H1 (cell line): ENCODE data around the gene MKKS. TPM values are rescaled to one million over a fixed set of nuclear protein-coding genes. Genes with fewer than 3 reads are reported as not detected.

Experiments used
- CTCF ChIA-PET: fragments of 300-600 bp; sonication (Branson Sonifier 250); formaldehyde crosslinking; loops from one replicate; lab custom pipeline; 2021; ENCODE audit not compliant: partially characterized antibody; lab: Charles Lee
- POLR2A ChIA-PET: fragments of 300-600 bp; sonication (Branson Sonifier 250); formaldehyde crosslinking; loops from one replicate; lab custom pipeline; 2021; ENCODE audit warnings: inconsistent platforms; ENCODE audit not compliant: partially characterized antibody; lab: Charles Lee
- DNase-seq, 2 experiments: peaks; one replicate each; pipeline versions ENCODE4 v3.0.0 to v3.0.0-alpha.2; 2010 to 2022; ENCODE audit warnings: low spot score in 2 of 2, low read depth in 1 of 2, mixed read lengths in 1 of 2
- FAIRE-seq: peaks from 2 replicates; lab custom pipeline; 2011; peaks lifted over from hg19 to GRCh38; lab: Jason Lieb, UNC
- H2AFZ ChIP-seq: 2 replicates; pipeline ENCODE4 v1.8.1; 2012; ENCODE audit warnings: low read length, inconsistent platforms
- H2AK5ac ChIP-seq: 2 replicates; pipeline ENCODE4 v1.6.1; 2013; ENCODE audit warnings: low read depth, low read length
- H2BK120ac ChIP-seq: replicated peaks from 2 replicates; pipeline ENCODE3; 2013; ENCODE audit warnings: low read depth, low read length, inconsistent platforms
- H2BK12ac ChIP-seq: 2 replicates; pipeline ENCODE4 v1.6.1; 2013; ENCODE audit warnings: low read depth, low read length
- H2BK15ac ChIP-seq: 2 replicates; pipeline ENCODE4 v1.6.1; 2013; ENCODE audit warnings: low read length
- H2BK20ac ChIP-seq: 2 replicates; pipeline ENCODE4 v1.6.1; 2013; ENCODE audit warnings: low read length
- H2BK5ac ChIP-seq: 2 replicates; pipeline ENCODE4 v1.6.1; 2013; ENCODE audit warnings: low read depth, low read length
- H3K14ac ChIP-seq: 2 replicates; pipeline ENCODE4 v1.6.1; 2013; ENCODE audit warnings: inconsistent platforms; ENCODE audit not compliant: insufficient read length
- H3K18ac ChIP-seq: 2 replicates; pipeline ENCODE4 v1.6.1; 2013; ENCODE audit warnings: low read length; ENCODE audit errors: extremely low read depth
- H3K23ac ChIP-seq: 2 replicates; pipeline ENCODE4 v1.6.1; 2013; ENCODE audit warnings: inconsistent platforms; ENCODE audit not compliant: insufficient read length
- H3K23me2 ChIP-seq: 2 replicates; pipeline ENCODE4 v1.6.1; 2013; ENCODE audit warnings: low read depth, low read length
- H3K27ac ChIP-seq: 2 replicates; pipeline ENCODE4 v1.6.1; 2011; ENCODE audit warnings: low read depth, low read length, inconsistent platforms
- H3K27me3 ChIP-seq, 4 experiments: replicated peaks in 1 of 4; 1 replicate in 1 of 4; 2 replicates in 3 of 4; pipeline versions ENCODE4 v1.6.1 to v1.8.1; 2011 to 2013; ENCODE audit warnings: low read length in 3 of 4, mild to moderate bottlenecking in 3 of 4, inconsistent platforms in 2 of 4, mixed read lengths in 2 of 4, moderate library complexity in 1 of 4; ENCODE audit not compliant: control insufficient read depth in 3 of 4, insufficient read depth in 3 of 4; ENCODE audit errors: extremely low read depth in 1 of 4
- H3K36me3 ChIP-seq, 4 experiments: 2 replicates each; pipeline versions ENCODE4 v1.6.1 to v1.8.1; 2011 to 2013; ENCODE audit warnings: mild to moderate bottlenecking in 4 of 4, low read length in 3 of 4, moderate library complexity in 2 of 4, control low read depth in 1 of 4, inconsistent platforms in 1 of 4; ENCODE audit not compliant: insufficient read depth in 4 of 4, control insufficient read depth in 2 of 4
- H3K4ac ChIP-seq: replicated peaks from 2 replicates; pipeline ENCODE3; 2013; ENCODE audit warnings: low read length, low read depth, mixed read lengths, inconsistent platforms; ENCODE audit not compliant: insufficient read length
- H3K4me1 ChIP-seq, 4 experiments: replicated peaks in 1 of 4; 1 replicate in 1 of 4; 2 replicates in 3 of 4; pipeline versions ENCODE4 v1.6.1 to v1.8.1; 2011 to 2013; ENCODE audit warnings: low read length in 3 of 4, inconsistent platforms in 2 of 4, mixed read lengths in 1 of 4; ENCODE audit not compliant: insufficient read depth in 4 of 4, control insufficient read depth in 3 of 4
- H3K4me2 ChIP-seq, 2 experiments: 2 replicates each; pipeline versions ENCODE4 v1.6.1 to v1.8.1; 2011 to 2013; ENCODE audit warnings: low read depth in 2 of 2, low read length in 2 of 2, control low read depth in 1 of 2, inconsistent platforms in 1 of 2, mild to moderate bottlenecking in 1 of 2; ENCODE audit not compliant: insufficient read depth in 1 of 2
- H3K4me3 ChIP-seq, 4 experiments: fragments of 200-600, 300-600 bp in 1 of 4; sonication (generic), shearing (Covaris generic), sonication (Bioruptor Twin) in 1 of 4; 2 replicates each; pipeline versions ENCODE4 v1.5.1 to v1.8.1; 2011 to 2016; ENCODE audit warnings: low read length in 4 of 4, low read depth in 3 of 4, control low read depth in 2 of 4, inconsistent platforms in 2 of 4, mild to moderate bottlenecking in 2 of 4, mixed read lengths in 1 of 4, moderate library complexity in 1 of 4; ENCODE audit not compliant: insufficient read depth in 2 of 4; ENCODE audit errors: extremely low read depth in 1 of 4
- H3K56ac ChIP-seq: replicated peaks from 2 replicates; pipeline ENCODE3; 2013; ENCODE audit warnings: low read depth, mild to moderate bottlenecking, mixed read lengths, low read length, inconsistent platforms; ENCODE audit not compliant: insufficient read length
- H3K79me1 ChIP-seq: 2 replicates; pipeline ENCODE4 v1.6.1; 2013; ENCODE audit warnings: low read depth, low read length, control low read depth
- H3K79me2 ChIP-seq, 2 experiments: 2 replicates each; pipeline versions ENCODE4 v1.6.1 to v1.8.1; 2012 to 2013; ENCODE audit warnings: low read length in 2 of 2, mild to moderate bottlenecking in 2 of 2, inconsistent platforms in 1 of 2; ENCODE audit not compliant: insufficient read depth in 2 of 2, control insufficient read depth in 1 of 2
- H3K9ac ChIP-seq, 4 experiments: replicated peaks in 1 of 4; 1 replicate in 1 of 4; 2 replicates in 3 of 4; pipeline versions ENCODE4 v1.6.1 to v1.8.1; 2011 to 2013; ENCODE audit warnings: low read depth in 3 of 4, low read length in 3 of 4, control low read depth in 2 of 4, mild to moderate bottlenecking in 2 of 4, moderate library complexity in 2 of 4, inconsistent platforms in 1 of 4; ENCODE audit errors: extremely low read depth in 1 of 4
- H3K9me3 ChIP-seq, 2 experiments: 2 replicates each; pipeline versions ENCODE4 v1.6.1 to v1.8.1; 2012 to 2013; ENCODE audit warnings: mild to moderate bottlenecking in 2 of 2, moderate library complexity in 2 of 2, control low read depth in 1 of 2, inconsistent platforms in 1 of 2, low read depth in 1 of 2, low read length in 1 of 2, mixed read lengths in 1 of 2; ENCODE audit not compliant: insufficient read depth in 2 of 2
- H4K20me1 ChIP-seq, 2 experiments: replicated peaks in 1 of 2; 2 replicates each; pipeline versions ENCODE3 to v1.8.1; 2011 to 2013; ENCODE audit warnings: inconsistent platforms in 2 of 2, low read length in 2 of 2, mild to moderate bottlenecking in 1 of 2; ENCODE audit not compliant: insufficient read depth in 2 of 2, control insufficient read depth in 1 of 2
- H4K5ac ChIP-seq: 2 replicates; pipeline ENCODE4 v1.6.1; 2013; ENCODE audit warnings: low read length, low read depth, mixed read lengths, inconsistent platforms; ENCODE audit not compliant: insufficient read length
- H4K8ac ChIP-seq: 2 replicates; pipeline ENCODE4 v1.8.0; 2013; ENCODE audit warnings: mild to moderate bottlenecking, moderate library complexity, low read length, inconsistent platforms; ENCODE audit not compliant: insufficient read depth; ENCODE audit errors: extremely low read depth
- H4K91ac ChIP-seq: replicated peaks from 2 replicates; pipeline ENCODE3; 2013; ENCODE audit warnings: low read length, mixed read lengths, inconsistent platforms; ENCODE audit not compliant: insufficient read length
- POLR2A ChIP-seq, 2 experiments: IDR thresholded peaks; 1 replicate in 1 of 2; 2 replicates in 1 of 2; pipeline ENCODE4 v1.6.1; 2011; ENCODE audit warnings: low read depth in 2 of 2, low read length in 2 of 2, mild to moderate bottlenecking in 2 of 2; ENCODE audit errors: control extremely low read depth in 1 of 2
- RXRA ChIP-seq: IDR thresholded peaks from 2 replicates; pipeline ENCODE4 v1.6.1; 2011; ENCODE audit warnings: low read depth, mild to moderate bottlenecking, low read length, moderate library complexity; ENCODE audit not compliant: insufficient read depth
- WGBS, 2 experiments: shearing (Covaris generic) in 1 of 2; methylation state at CpG; one replicate each; pipeline versions ENCODE4 v1.1.6 to v1.1.7; 2013 to 2015; ENCODE audit warnings: low lambda C conversion rate in 2 of 2, mixed read lengths in 2 of 2, inconsistent platforms in 1 of 2, low coverage in 1 of 2, missing lambda C conversion rate in 1 of 2; ENCODE audit not compliant: insufficient replicate concordance in 2 of 2, insufficient coverage in 1 of 2, insufficient read length in 1 of 2; ENCODE audit errors: extremely low coverage in 1 of 2, missing lambda C conversion rate in 1 of 2; 5-methylcytosine and 5-hydroxymethylcytosine counted together
- polyA plus RNA-seq, 7 experiments: library from polyadenylated mRNA; depleted of rRNA in 3 of 7; stranded (reverse) in 5 of 7; unstranded in 2 of 7; fragments of >200 nt in 5 of 7; fragments of 200-250 nt in 2 of 7; gene quantifications; 1 replicate in 5 of 7; 2 replicates in 1 of 7; 4 replicates in 1 of 7; pipeline versions ENCODE4 v1.2.1 to v1.2.3, GENCODE V29; 2011 to 2013; ENCODE audit warnings: missing spikeins in 2 of 7, mixed read lengths in 2 of 7
- total RNA-seq: library from RNA; stranded (reverse); fragmentation: NEBNext Ultra II Directional; extraction: Animal tissue kit (Norgen Biotek cat#: 25700); gene quantifications from 2 replicates; pipeline ENCODE4 v1.2.1, GENCODE V29; 2021

MKKS gene
- total and polyA plus RNA-seq, 2 of the 8 experiments (the other 6 are each of a cell fraction or from before 2014, with no cell fraction given), result 15.9 to 24.8 TPM

GRCh38 chr20:10375191-10375590 is 58.8 kb downstream of the MKKS start:
- Histone ChIP-seq H4K91ac (no peak overlapping the region), H2BK120ac (no peak overlapping the region), H3K79me1 (no peaks in the 10 kb centered on the region), H2BK15ac (no peak overlapping the region), H3K56ac (no peak overlapping the region), H2AFZ (no peak overlapping the region), H3K18ac (no peak overlapping the region), H2BK5ac (no peak overlapping the region), H4K20me1 (no peaks in the 10 kb centered on the region), H2BK20ac (no peak overlapping the region), H4K8ac (no peak overlapping the region), H3K14ac (no peak overlapping the region), H3K23ac (no peak overlapping the region), H3K4ac (no peak overlapping the region), H3K23me2 (no peaks in the 10 kb centered on the region), H3K27ac (no peak overlapping the region), H3K4me1 (no peaks in the 10 kb centered on the region; a peak in 1 of 7 replicates), H3K36me3 (0 out of 8 replicates have a peak, but pooled peaks cover 0 to 3% (median 0%) of the 10 kb centered on the region in 4 experiments), H3K9ac (no peak overlapping the region), H2BK12ac (no peak overlapping the region), H4K5ac (no peak overlapping the region), H3K4me3 (no peak overlapping the region), H2AK5ac (no peak overlapping the region), H3K4me2 (no peak overlapping the region), H3K9me3 (peaks cover 7 to 9% of the 10 kb centered on the region in 2 experiments; a peak in 3 of 4 replicates), H3K27me3 (no peaks in the 10 kb centered on the region), H3K79me2 (no peaks in the 10 kb centered on the region)
- DNase-seq (no peak), FAIRE-seq (no peak)
- CTCF ChIA-PET, result interaction anchor here (1.2 kb wide), 1 partner anchor 17 kb away, joined by 3 read pairs; no protein-coding TSS in a partner anchor
- no peak for TF ChIP-seq RXRA
- TF ChIP-seq POLR2A (IDR thresholded peaks at IDR 0.05; ENCODE audit: control extremely low read depth in 1 of 2, low read depth in 2 of 2, low read length in 2 of 2), result no peak
- POLR2A ChIA-PET, result no interaction called here
- WGBS, 2 experiments, result 95% methylated on average over 2 of the region's 2 CpGs; no CpG with 5 or more reads in 1 of the 2 experiments
